Measurements from ENCODE around the gene CBY1.

CBY1 gene

DNA sequence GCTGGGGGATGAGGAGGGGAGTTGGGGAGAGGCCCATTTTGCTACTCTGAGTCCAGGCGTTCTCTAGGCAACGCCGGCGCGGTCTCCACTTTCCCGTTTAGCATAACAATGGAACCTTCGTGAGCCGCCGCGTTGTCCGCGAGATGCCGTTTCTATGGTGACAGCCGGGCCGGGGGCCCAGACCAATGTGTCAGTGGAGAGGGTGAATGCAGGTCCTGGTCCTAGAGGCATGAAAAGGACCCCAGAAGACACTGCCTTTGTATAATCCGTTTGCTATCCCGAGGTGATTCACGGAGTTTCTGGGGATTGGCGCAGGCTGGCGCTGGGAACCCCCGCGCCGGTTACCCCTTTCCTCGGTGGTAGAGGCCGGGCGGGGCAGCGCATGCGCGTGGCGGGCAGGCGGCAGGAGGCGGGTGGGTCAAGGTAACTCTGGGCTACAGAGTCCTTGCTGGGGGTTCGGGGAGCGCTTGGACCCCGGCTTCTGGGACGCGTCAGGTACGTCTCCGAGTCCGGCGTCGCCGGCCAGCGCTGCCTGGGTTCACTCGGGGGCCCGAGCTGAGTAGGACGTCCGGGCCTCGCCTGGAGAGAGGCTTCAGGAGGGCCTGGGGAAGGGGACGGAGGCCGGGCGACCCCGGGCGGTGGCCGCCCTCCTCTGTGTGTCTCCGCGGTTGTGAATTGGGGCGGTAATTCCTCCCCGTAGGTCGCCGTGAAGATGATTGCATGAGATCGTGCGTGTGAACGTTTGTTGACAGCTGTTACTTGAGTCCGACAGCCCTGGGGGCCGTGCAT lies at the start of gene CBY1, which contains the start of gene FAM227A:
CBY1 (plus strand) TSS at position 383 of the 789 bp plus-strand sequence. CDS start 11,417 bp downstream, outside the sequence.
FAM227A (minus strand) TSS at position 137 of the 789 bp plus-strand sequence. CDS start 6,224 bp downstream, outside the sequence.
- Histone ChIP-seq H3K4me3 (ENCODE audit: low read length, poor library complexity, severe bottlenecking) (peak within 1 kb of the TSS; percentile 89), H3K9ac (ENCODE audit: low read depth, low read length, poor library complexity, severe bottlenecking) (peak within 1 kb of the TSS; percentile 76), H2AFZ (ENCODE audit: low read length) (peak within 1 kb of the TSS; percentile 97), H3K79me2 (ENCODE audit: insufficient read depth, low read length) (peaks cover 6% of the 10 kb centered on the region; the same call in 1 of the 2 replicates), H3K27me3 (ENCODE audit: insufficient read depth, low read length, poor library complexity, severe bottlenecking) (no peaks in the 10 kb centered on the region), H3K4me1 (ENCODE audit: insufficient read depth, low read length, poor library complexity, severe bottlenecking) (peaks cover 13% of the 10 kb centered on the region), H3K9me2 (replicated peaks; ENCODE audit: low read depth, low read length) (no peaks in the 10 kb centered on the region), H3F3A (ENCODE audit: low read depth) (no peaks in the 10 kb centered on the region), H3K36me3 (ENCODE audit: insufficient read depth, low read length) (no peaks in the 10 kb centered on the region), H3K9me3 (ENCODE audit: insufficient read depth, low read depth, low read length) (no peaks in the 10 kb centered on the region), H3K4me2 (ENCODE audit: low read depth, low read length, poor library complexity, severe bottlenecking) (peak within 1 kb of the TSS; percentile 96), H4K20me1 (ENCODE audit: insufficient read depth, low read length, poor library complexity, severe bottlenecking) (peaks cover 6% of the 10 kb centered on the region)
- TF ChIP-seq, protein P1, sequence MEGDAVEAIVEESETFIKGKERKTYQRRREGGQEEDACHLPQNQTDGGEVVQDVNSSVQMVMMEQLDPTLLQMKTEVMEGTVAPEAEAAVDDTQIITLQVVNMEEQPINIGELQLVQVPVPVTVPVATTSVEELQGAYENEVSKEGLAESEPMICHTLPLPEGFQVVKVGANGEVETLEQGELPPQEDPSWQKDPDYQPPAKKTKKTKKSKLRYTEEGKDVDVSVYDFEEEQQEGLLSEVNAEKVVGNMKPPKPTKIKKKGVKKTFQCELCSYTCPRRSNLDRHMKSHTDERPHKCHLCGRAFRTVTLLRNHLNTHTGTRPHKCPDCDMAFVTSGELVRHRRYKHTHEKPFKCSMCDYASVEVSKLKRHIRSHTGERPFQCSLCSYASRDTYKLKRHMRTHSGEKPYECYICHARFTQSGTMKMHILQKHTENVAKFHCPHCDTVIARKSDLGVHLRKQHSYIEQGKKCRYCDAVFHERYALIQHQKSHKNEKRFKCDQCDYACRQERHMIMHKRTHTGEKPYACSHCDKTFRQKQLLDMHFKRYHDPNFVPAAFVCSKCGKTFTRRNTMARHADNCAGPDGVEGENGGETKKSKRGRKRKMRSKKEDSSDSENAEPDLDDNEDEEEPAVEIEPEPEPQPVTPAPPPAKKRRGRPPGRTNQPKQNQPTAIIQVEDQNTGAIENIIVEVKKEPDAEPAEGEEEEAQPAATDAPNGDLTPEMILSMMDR (conservative IDR thresholded peaks at IDR 0.05; ENCODE audit: low read length), result no peak

GRCh38 chr22:38607680-38608079 lies 48.8 kb upstream of the CBY1 start:
- Histone ChIP-seq H3K4me2 (ENCODE audit: low read depth, low read length, poor library complexity, severe bottlenecking) (no peak overlapping the region), H3K9ac (ENCODE audit: low read depth, low read length, poor library complexity, severe bottlenecking) (no peak overlapping the region), H3F3A (ENCODE audit: low read depth) (no peaks in the 10 kb centered on the region), H3K4me1 (ENCODE audit: insufficient read depth, low read length, poor library complexity, severe bottlenecking) (no peaks in the 10 kb centered on the region), H3K36me3 (ENCODE audit: insufficient read depth, low read length) (no peaks in the 10 kb centered on the region), H2AFZ (ENCODE audit: low read length) (no peak overlapping the region), H3K9me3 (ENCODE audit: insufficient read depth, low read depth, low read length) (no peaks in the 10 kb centered on the region), H3K79me2 (ENCODE audit: insufficient read depth, low read length) (no peaks in the 10 kb centered on the region), H3K4me3 (ENCODE audit: low read length, poor library complexity, severe bottlenecking) (no peak overlapping the region), H3K27me3 (ENCODE audit: insufficient read depth, low read length, poor library complexity, severe bottlenecking) (no peaks in the 10 kb centered on the region), H3K9me2 (replicated peaks; ENCODE audit: low read depth, low read length) (no peaks in the 10 kb centered on the region), H4K20me1 (ENCODE audit: insufficient read depth, low read length, poor library complexity, severe bottlenecking) (no peaks in the 10 kb centered on the region)
- TF ChIP-seq EZH2phosphoT487 (IDR thresholded peaks at IDR 0.05; ENCODE audit: borderline replicate concordance), result no peak
- TF ChIP-seq, protein P1 (conservative IDR thresholded peaks at IDR 0.05; ENCODE audit: low read length), result no peak

- H3K4me2 ChIP-seq (ENCODE audit: low read depth, low read length, poor library complexity, severe bottlenecking), result no peak overlapping the region
- no peaks in the 10 kb centered on the region for H3K4me1 ChIP-seq (ENCODE audit: insufficient read depth, low read length, poor library complexity, severe bottlenecking)
- TF ChIP-seq EZH2phosphoT487 (IDR thresholded peaks at IDR 0.05; ENCODE audit: borderline replicate concordance), result no peak
- TF ChIP-seq, protein P1 (conservative IDR thresholded peaks at IDR 0.05; ENCODE audit: low read length), result no peak
- no peaks in the 10 kb centered on the region for H3K79me2 ChIP-seq (ENCODE audit: insufficient read depth, low read length)
- H3K9me3 ChIP-seq (ENCODE audit: insufficient read depth, low read depth, low read length), result no peaks in the 10 kb centered on the region
- no peaks in the 10 kb centered on the region for H3K27me3 ChIP-seq (ENCODE audit: insufficient read depth, low read length, poor library complexity, severe bottlenecking)
- no peaks in the 10 kb centered on the region for H3K9me2 ChIP-seq (replicated peaks; ENCODE audit: low read depth, low read length)
- no peaks in the 10 kb centered on the region for H4K20me1 ChIP-seq (ENCODE audit: insufficient read depth, low read length, poor library complexity, severe bottlenecking)
- H3F3A ChIP-seq (ENCODE audit: low read depth), result no peaks in the 10 kb centered on the region
- no peak overlapping the region for H3K4me3 ChIP-seq (ENCODE audit: low read length, poor library complexity, severe bottlenecking)
- no peak overlapping the region for H2AFZ ChIP-seq (ENCODE audit: low read length)
- H3K9ac ChIP-seq (ENCODE audit: low read depth, low read length, poor library complexity, severe bottlenecking), result no peak overlapping the region
- H3K36me3 ChIP-seq (ENCODE audit: insufficient read depth, low read length), result no peaks in the 10 kb centered on the region
Measured at GRCh38 chr22:38608992-38609750, 47.3 kb upstream of the CBY1 start.
